ENCODE data around the gene CCNF. TPM values are rescaled to one million over a fixed set of nuclear protein-coding genes. Genes with fewer than 3 reads are reported as not detected.

The CCNF gene
- total and polyA plus RNA-seq, 10 of the 15 experiments (the other 5 are each of a cell fraction or from before 2014, with no cell fraction given), result 4.0 to 63.2 (median 27.5) TPM

GRCh38 chr16:2500918-2501750 lies 71.9 kb downstream of the CCNF start:
- Histone ChIP-seq H2AFZ (ENCODE audit: control insufficient read depth, low read depth, low read length) (peak overlapping the region; percentile 64; the same call in 1 of the 2 replicates), H4K20me1 (ENCODE audit: control insufficient read depth, insufficient read depth) (no peaks in the 10 kb centered on the region), H3K27me3 (replicated peaks in 1 of 2; ENCODE audit: control insufficient read depth in 2 of 2, insufficient read depth in 2 of 2, low read length in 1 of 2) (no peaks in the 10 kb centered on the region), H3K36me3 (ENCODE audit: control insufficient read depth in 2 of 2, insufficient read depth in 2 of 2, low read length in 1 of 2) (peaks cover 0 to 11% of the 10 kb centered on the region in 2 experiments; a peak in 2 of 4 replicates), H3K9me3 (replicated peaks; ENCODE audit: control insufficient read depth, insufficient read depth, low read length) (no peaks in the 10 kb centered on the region), H3K4me3 (no peak overlapping the region), H3K9ac (ENCODE audit: control insufficient read depth, insufficient read depth, low read length) (no peak overlapping the region), H3K79me2 (ENCODE audit: control insufficient read depth, insufficient read depth, low read length) (no peaks in the 10 kb centered on the region), H3K4me2 (ENCODE audit: control insufficient read depth, insufficient read depth) (no peak overlapping the region), H3K4me1 (ENCODE audit: control insufficient read depth, insufficient read depth, low read length) (no peaks in the 10 kb centered on the region), H3K27ac (ENCODE audit: control insufficient read depth, insufficient read depth) (no peak overlapping the region)
- FAIRE-seq, result peak; percentile 66
- 38% methylated on average over 22 of the region's 23 CpGs for WGBS (ENCODE audit: insufficient coverage, insufficient replicate concordance, low lambda C conversion rate, missing lambda C conversion rate)
- ChIA-PET POLR2A (interaction anchor here (0.7 to 1.5 kb wide), 5 partner anchors 26 to 232 kb away, joined by 3 to 7 read pairs (median 4); partner anchors contain the start of genes CCNF and TBC1D24), SMC1A (ENCODE audit: uncharacterized antibody, unreplicated experiment) (interaction anchor here (0.7 to 2.5 kb wide), 6 partner anchors 11 to 251 kb away, joined by 3 to 17 read pairs (median 4); partner anchors contain the start of gene CCNF), RAD21 (ENCODE audit: unreplicated experiment) (interaction anchor here (0.8 to 2.0 kb wide), 11 partner anchors 9 to 558 kb away, joined by 3 to 16 read pairs (median 4); partner anchors contain the start of genes CCNF, ECI1 and MSRB1), CTCF (interaction anchor here (0.6 to 2.8 kb wide), 29 partner anchors 9 to 361 kb away, joined by 3 to 36 read pairs (median 4); partner anchors contain the start of genes ABCA3, CCNF, PDPK1 and TEDC2)
- peak; percentile 33; the same call in 1 of the 2 replicates for TF ChIP-seq SMARCA5 (IDR thresholded peaks at IDR 0.05)
- TF ChIP-seq BHLHE40 (IDR thresholded peaks at IDR 0.05; ENCODE audit: borderline replicate concordance in 1 of 2, low read depth in 2 of 2, low read length in 1 of 2), result peak; percentile 64 to 67; a peak in 3 of 4 replicates
- TF ChIP-seq SMC3 (IDR thresholded peaks at IDR 0.05; ENCODE audit: borderline replicate concordance, low read length), result peak; percentile 90
- TF ChIP-seq RB1 (IDR thresholded peaks at IDR 0.05; ENCODE audit: borderline replicate concordance), result peak; percentile 69; the same call in 1 of the 2 replicates
- TF ChIP-seq WRNIP1 (IDR thresholded peaks at IDR 0.05; ENCODE audit: borderline replicate concordance, low read depth, low read length), result no peak
- TF ChIP-seq ATF3 (IDR thresholded peaks at IDR 0.05; ENCODE audit: borderline replicate concordance, extremely low read depth, low read depth, low read length), result no peak
- 0 out of 2 replicates have a peak, but pooled peaks have one; percentile 19 for TF ChIP-seq LARP7 (IDR thresholded peaks at IDR 0.05)
- peak; percentile 57; the same call in 1 of the 2 replicates for TF ChIP-seq YY1 (IDR thresholded peaks at IDR 0.05; ENCODE audit: low read depth, low read length)
- peak; percentile 26; the same call in 1 of the 3 replicates for TF ChIP-seq POU2F2 (IDR thresholded peaks at IDR 0.05; ENCODE audit: borderline replicate concordance, low read depth, low read length)
- TF ChIP-seq ETV6 (conservative IDR thresholded peaks at IDR 0.05 in 1 of 2, IDR thresholded peaks at IDR 0.05 in 1 of 2; ENCODE audit: borderline replicate concordance in 1 of 2, low read depth in 1 of 2), result no peak
- peak; percentile 95 to 99 (median 99); a peak in 5 of 6 replicates for TF ChIP-seq CTCF (IDR thresholded peaks at IDR 0.05 in 2 of 3, conservative IDR thresholded peaks at IDR 0.05 in 1 of 3; ENCODE audit: control insufficient read depth in 2 of 3, extremely low read depth in 1 of 3, insufficient read depth in 1 of 3, low read depth in 3 of 3, low read length in 3 of 3)
- TF ChIP-seq IKZF1 (conservative IDR thresholded peaks at IDR 0.05), result peak; percentile 26
- TF ChIP-seq RAD21 (IDR thresholded peaks at IDR 0.05; ENCODE audit: insufficient read depth, low read depth, low read length), result peak; percentile 93
- intact Hi-C loops (cut with micrococcal nuclease; ENCODE audit: unreplicated experiment) (loop anchor here (2.0 to 10.0 kb wide), 4 partner anchors 68 to 306 kb away; partner anchors contain the start of genes ABCA3 and RNPS1), in situ Hi-C loops (cut with MboI) (no loop called here)
- ATAC-seq, result peak; percentile 99
- no TSS peak for BruUV-seq (replicated peaks)
- DNase-seq (ENCODE audit: low read depth, low spot score), result peak; percentile 23
